GM12878 (cell line): ENCODE data around the gene CALN1. TPM values are rescaled to one million over a fixed set of nuclear protein-coding genes. Genes with fewer than 3 reads are reported as not detected.

Source experiments
- ATAC-seq: fragments of 200-7000 bp; cut with Tn5 transposase; 3 replicates; pipeline ENCODE4 v1.9.1; 2020; ENCODE audit warnings: mild to moderate bottlenecking, moderate library complexity
- BruUV-seq: library from RNA; stranded (reverse); fragments of 400-500 nt; replicated peaks from 2 replicates; lab custom pipeline; 2021; lab: Mats Ljungman, UMichigan
- CTCF ChIA-PET: fragments of 300-600 bp; sonication (Branson Sonifier 250); formaldehyde crosslinking; extraction: SDS; loops from one replicate; lab custom pipeline; 2021; ENCODE audit warnings: inconsistent platforms; lab: Yijun Ruan, JAX
- POLR2A ChIA-PET: fragments of 350-600 bp; formaldehyde crosslinking; extraction: SDS; loops from one replicate; lab custom pipeline; 2021; ENCODE audit warnings: inconsistent platforms; lab: Charles Lee
- RAD21 ChIA-PET: fragments of 300-600 bp; sonication (Branson Sonifier 250); formaldehyde crosslinking; loops from one replicate; lab custom pipeline; 2023; ENCODE audit warnings: antibody characterized with exemption; ENCODE audit not compliant: unreplicated experiment; lab: Charles Lee
- SMC1A ChIA-PET: fragments of 300-600 bp; sonication (Branson Sonifier 250); formaldehyde crosslinking; loops from one replicate; lab custom pipeline; 2023; ENCODE audit not compliant: unreplicated experiment, uncharacterized antibody; lab: Charles Lee
- DNase-seq: peaks from one replicate; pipeline ENCODE4 v3.0.0-alpha.2; 2011; ENCODE audit warnings: low read depth, low spot score
- FAIRE-seq: peaks from 3 replicates; lab custom pipeline; 2011; peaks lifted over from hg19 to GRCh38; lab: Jason Lieb, UNC
- H2AFZ ChIP-seq: 2 replicates; pipeline ENCODE4 v1.6.0; 2011; ENCODE audit warnings: low read depth, low read length, control low read depth; ENCODE audit not compliant: control insufficient read depth
- H3K27ac ChIP-seq: 2 replicates; pipeline ENCODE4 v1.5.1; 2011; ENCODE audit warnings: control low read depth; ENCODE audit not compliant: control insufficient read depth, insufficient read depth
- H3K27me3 ChIP-seq, 2 experiments: replicated peaks in 1 of 2; 2 replicates each; pipeline versions ENCODE4 v1.6.0 to v1.6.1; 2011; ENCODE audit warnings: low read length in 1 of 2; ENCODE audit not compliant: control insufficient read depth in 2 of 2, insufficient read depth in 2 of 2
- H3K36me3 ChIP-seq, 2 experiments: 2 replicates each; pipeline ENCODE4 v1.5.1; 2011; ENCODE audit warnings: low read length in 1 of 2; ENCODE audit not compliant: control insufficient read depth in 2 of 2, insufficient read depth in 2 of 2
- H3K4me1 ChIP-seq: 2 replicates; pipeline ENCODE4 v1.6.1; 2011; ENCODE audit warnings: mild to moderate bottlenecking, low read length, moderate library complexity, mixed read lengths; ENCODE audit not compliant: control insufficient read depth, insufficient read depth
- H3K4me2 ChIP-seq: 2 replicates; pipeline ENCODE4 v1.6.0; 2011; ENCODE audit warnings: control low read depth; ENCODE audit not compliant: control insufficient read depth, insufficient read depth
- H3K4me3 ChIP-seq: fragments of 200-600 bp; sonication (generic); 2 replicates; pipeline ENCODE4 v1.5.1; 2016
- H3K79me2 ChIP-seq: 2 replicates; pipeline ENCODE4 v1.6.0; 2011; ENCODE audit warnings: low read length; ENCODE audit not compliant: control insufficient read depth, insufficient read depth
- H3K9ac ChIP-seq: 2 replicates; pipeline ENCODE4 v1.8.0; 2011; ENCODE audit warnings: low read length, control low read depth, mixed read lengths; ENCODE audit not compliant: control insufficient read depth, insufficient read depth
- H3K9me3 ChIP-seq: replicated peaks from 3 replicates; pipeline ENCODE4 v1.5.1; 2011; ENCODE audit warnings: mild to moderate bottlenecking, low read length; ENCODE audit not compliant: control insufficient read depth, insufficient read depth
- H4K20me1 ChIP-seq: 2 replicates; pipeline ENCODE4 v1.6.0; 2011; ENCODE audit not compliant: control insufficient read depth, insufficient read depth
- CHD2 ChIP-seq: IDR thresholded peaks from 2 replicates; pipeline ENCODE4 v1.6.1; 2011; ENCODE audit warnings: low read depth, low read length, improper control_type of control experiment, borderline replicate concordance
- IRF4 ChIP-seq: IDR thresholded peaks from 2 replicates; pipeline ENCODE4 v1.6.1; 2011; ENCODE audit warnings: low read depth, low read length
- NR2C2 ChIP-seq: IDR thresholded peaks from 2 replicates; pipeline ENCODE4 v1.6.1; 2011; ENCODE audit warnings: borderline replicate concordance, low read depth; ENCODE audit not compliant: control insufficient read depth, insufficient read length
- NRF1 ChIP-seq: conservative IDR thresholded peaks from 2 replicates; pipeline ENCODE4 v1.6.1; 2011; ENCODE audit warnings: mild to moderate bottlenecking, low read depth, low read length, improper control_type of control experiment
- POLR2AphosphoS2 ChIP-seq: IDR thresholded peaks from 2 replicates; pipeline ENCODE4 v1.6.1; 2011; ENCODE audit warnings: low read depth, mild to moderate bottlenecking, low read length, improper control_type of control experiment, moderate library complexity
- RAD21 ChIP-seq: IDR thresholded peaks from 2 replicates; pipeline ENCODE4 v1.6.1; 2011; ENCODE audit warnings: mild to moderate bottlenecking, low read depth, low read length, moderate library complexity; ENCODE audit not compliant: insufficient read depth
- WGBS: methylation state at CpG from one replicate; pipeline ENCODE4 v1.1.6; 2016; ENCODE audit warnings: low lambda C conversion rate; ENCODE audit not compliant: insufficient replicate concordance, insufficient coverage; ENCODE audit errors: missing lambda C conversion rate; 5-methylcytosine and 5-hydroxymethylcytosine counted together
- in situ Hi-C: fragments of 300-500 bp; cut with MboI; formaldehyde crosslinking; loops from 9 replicates; pipeline ENCODE4 v1.14.3; 2018; ENCODE audit warnings: mixed read lengths
- intact Hi-C: fragments of 100-400 bp; cut with micrococcal nuclease; formaldehyde crosslinking; loops from one replicate; pipeline ENCODE4 v1.14.2; 2022; ENCODE audit not compliant: unreplicated experiment
- polyA plus RNA-seq, 11 experiments: library from polyadenylated mRNA; depleted of rRNA in 4 of 11; unstranded in 6 of 11; stranded (reverse) in 5 of 11; fragments of >200 nt; fragmentation: Nextera tagmentation in 4 of 11; fragmentation: Illumina TruSeq in 1 of 11; extraction: Ambion mirVana in 4 of 11; extraction: Trizol in 1 of 11; gene quantifications; 1 replicate in 1 of 11; 2 replicates in 10 of 11; pipeline versions ENCODE4 v1.2.1 to v1.2.3, GENCODE V29; 2011 to 2016; ENCODE audit warnings: inconsistent platforms in 2 of 11, missing spikeins in 2 of 11, low read depth in 1 of 11
- total RNA-seq, 4 experiments: library from RNA; depleted of rRNA in 3 of 4; stranded (reverse); fragments of >200 nt in 3 of 4; fragmentation: Illumina TruSeq in 1 of 4; extraction: Trizol in 1 of 4; gene quantifications; 2 replicates each; pipeline versions ENCODE4 v1.2.1 to v1.2.3, GENCODE V29; 2013 to 2021
- TF ChIP-seq, protein P1 (sequence below): IDR thresholded peaks from 2 replicates; pipeline ENCODE4 v1.6.1; 2011; ENCODE audit warnings: borderline replicate concordance, low read depth, mild to moderate bottlenecking, moderate library complexity, low read length; ENCODE audit not compliant: insufficient read depth, poor library complexity, severe bottlenecking
- TF ChIP-seq, protein P2 (sequence below): fragments of 450-650 bp; IDR thresholded peaks from 2 replicates; pipeline ENCODE4 v1.6.1; 2017; ENCODE audit warnings: mild to moderate bottlenecking
- TF ChIP-seq, protein P3 (sequence below): IDR thresholded peaks from 2 replicates; pipeline ENCODE4 v1.6.1; 2012; ENCODE audit warnings: improper control_type of control experiment, low read depth, low read length; ENCODE audit not compliant: insufficient replicate concordance

CALN1 gene
- total and polyA plus RNA-seq, 10 of the 15 experiments (the other 5 are each of a cell fraction or from before 2014, with no cell fraction given) = 0.48 to 15.3 (median 1.6) TPM

DNA sequence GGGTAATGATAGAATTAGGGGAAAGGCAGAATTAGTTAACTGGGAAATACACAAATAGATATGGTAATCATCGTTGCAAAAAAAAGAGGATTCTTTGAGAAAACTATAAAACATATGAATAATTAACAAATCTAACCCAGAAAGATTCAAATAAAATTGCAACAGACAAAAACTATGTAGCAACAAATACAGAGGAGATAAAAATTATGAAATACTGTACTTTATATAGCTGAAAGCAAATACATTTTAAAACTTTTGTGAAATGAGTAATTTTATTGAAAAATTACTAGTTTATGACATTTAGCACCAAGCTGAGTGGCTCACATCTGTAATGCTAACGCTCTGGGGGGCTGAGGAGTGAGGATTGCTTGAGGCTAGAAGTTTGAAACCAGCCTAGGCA, 356.7 kb downstream of the CALN1 start:
- Histone ChIP-seq H3K79me2 (no peaks in the 10 kb centered on the region), H3K27me3 (no peaks in the 10 kb centered on the region), H3K4me3 (no peak overlapping the region), H4K20me1 (no peaks in the 10 kb centered on the region), H3K9ac (no peak overlapping the region), H3K4me1 (no peaks in the 10 kb centered on the region), H3K9me3 (no peaks in the 10 kb centered on the region; the same call in 2 of the 3 replicates), H3K27ac (no peak overlapping the region), H3K36me3 (no peaks in the 10 kb centered on the region), H2AFZ (no peak overlapping the region), H3K4me2 (no peak overlapping the region)
- ATAC-seq (no peak), DNase-seq (no peak), FAIRE-seq (no peak)
- ChIA-PET POLR2A (no interaction called here), SMC1A (no interaction called here), CTCF (no interaction called here), RAD21 (no interaction called here)
- 14% methylated on average over 2 of the region's 2 CpGs for WGBS
- TF ChIP-seq, protein P1, sequence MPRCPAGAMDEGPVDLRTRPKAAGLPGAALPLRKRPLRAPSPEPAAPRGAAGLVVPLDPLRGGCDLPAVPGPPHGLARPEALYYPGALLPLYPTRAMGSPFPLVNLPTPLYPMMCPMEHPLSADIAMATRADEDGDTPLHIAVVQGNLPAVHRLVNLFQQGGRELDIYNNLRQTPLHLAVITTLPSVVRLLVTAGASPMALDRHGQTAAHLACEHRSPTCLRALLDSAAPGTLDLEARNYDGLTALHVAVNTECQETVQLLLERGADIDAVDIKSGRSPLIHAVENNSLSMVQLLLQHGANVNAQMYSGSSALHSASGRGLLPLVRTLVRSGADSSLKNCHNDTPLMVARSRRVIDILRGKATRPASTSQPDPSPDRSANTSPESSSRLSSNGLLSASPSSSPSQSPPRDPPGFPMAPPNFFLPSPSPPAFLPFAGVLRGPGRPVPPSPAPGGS = no peak
- TF ChIP-seq POLR2AphosphoS2 (no peak), RAD21 (no peak), IRF4 (no peak), NR2C2 (no peak), NRF1 (no peak), CHD2 (no peak)
- TF ChIP-seq, protein P2, sequence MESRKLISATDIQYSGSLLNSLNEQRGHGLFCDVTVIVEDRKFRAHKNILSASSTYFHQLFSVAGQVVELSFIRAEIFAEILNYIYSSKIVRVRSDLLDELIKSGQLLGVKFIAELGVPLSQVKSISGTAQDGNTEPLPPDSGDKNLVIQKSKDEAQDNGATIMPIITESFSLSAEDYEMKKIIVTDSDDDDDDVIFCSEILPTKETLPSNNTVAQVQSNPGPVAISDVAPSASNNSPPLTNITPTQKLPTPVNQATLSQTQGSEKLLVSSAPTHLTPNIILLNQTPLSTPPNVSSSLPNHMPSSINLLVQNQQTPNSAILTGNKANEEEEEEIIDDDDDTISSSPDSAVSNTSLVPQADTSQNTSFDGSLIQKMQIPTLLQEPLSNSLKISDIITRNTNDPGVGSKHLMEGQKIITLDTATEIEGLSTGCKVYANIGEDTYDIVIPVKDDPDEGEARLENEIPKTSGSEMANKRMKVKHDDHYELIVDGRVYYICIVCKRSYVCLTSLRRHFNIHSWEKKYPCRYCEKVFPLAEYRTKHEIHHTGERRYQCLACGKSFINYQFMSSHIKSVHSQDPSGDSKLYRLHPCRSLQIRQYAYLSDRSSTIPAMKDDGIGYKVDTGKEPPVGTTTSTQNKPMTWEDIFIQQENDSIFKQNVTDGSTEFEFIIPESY = no peak
- TF ChIP-seq, protein P3, sequence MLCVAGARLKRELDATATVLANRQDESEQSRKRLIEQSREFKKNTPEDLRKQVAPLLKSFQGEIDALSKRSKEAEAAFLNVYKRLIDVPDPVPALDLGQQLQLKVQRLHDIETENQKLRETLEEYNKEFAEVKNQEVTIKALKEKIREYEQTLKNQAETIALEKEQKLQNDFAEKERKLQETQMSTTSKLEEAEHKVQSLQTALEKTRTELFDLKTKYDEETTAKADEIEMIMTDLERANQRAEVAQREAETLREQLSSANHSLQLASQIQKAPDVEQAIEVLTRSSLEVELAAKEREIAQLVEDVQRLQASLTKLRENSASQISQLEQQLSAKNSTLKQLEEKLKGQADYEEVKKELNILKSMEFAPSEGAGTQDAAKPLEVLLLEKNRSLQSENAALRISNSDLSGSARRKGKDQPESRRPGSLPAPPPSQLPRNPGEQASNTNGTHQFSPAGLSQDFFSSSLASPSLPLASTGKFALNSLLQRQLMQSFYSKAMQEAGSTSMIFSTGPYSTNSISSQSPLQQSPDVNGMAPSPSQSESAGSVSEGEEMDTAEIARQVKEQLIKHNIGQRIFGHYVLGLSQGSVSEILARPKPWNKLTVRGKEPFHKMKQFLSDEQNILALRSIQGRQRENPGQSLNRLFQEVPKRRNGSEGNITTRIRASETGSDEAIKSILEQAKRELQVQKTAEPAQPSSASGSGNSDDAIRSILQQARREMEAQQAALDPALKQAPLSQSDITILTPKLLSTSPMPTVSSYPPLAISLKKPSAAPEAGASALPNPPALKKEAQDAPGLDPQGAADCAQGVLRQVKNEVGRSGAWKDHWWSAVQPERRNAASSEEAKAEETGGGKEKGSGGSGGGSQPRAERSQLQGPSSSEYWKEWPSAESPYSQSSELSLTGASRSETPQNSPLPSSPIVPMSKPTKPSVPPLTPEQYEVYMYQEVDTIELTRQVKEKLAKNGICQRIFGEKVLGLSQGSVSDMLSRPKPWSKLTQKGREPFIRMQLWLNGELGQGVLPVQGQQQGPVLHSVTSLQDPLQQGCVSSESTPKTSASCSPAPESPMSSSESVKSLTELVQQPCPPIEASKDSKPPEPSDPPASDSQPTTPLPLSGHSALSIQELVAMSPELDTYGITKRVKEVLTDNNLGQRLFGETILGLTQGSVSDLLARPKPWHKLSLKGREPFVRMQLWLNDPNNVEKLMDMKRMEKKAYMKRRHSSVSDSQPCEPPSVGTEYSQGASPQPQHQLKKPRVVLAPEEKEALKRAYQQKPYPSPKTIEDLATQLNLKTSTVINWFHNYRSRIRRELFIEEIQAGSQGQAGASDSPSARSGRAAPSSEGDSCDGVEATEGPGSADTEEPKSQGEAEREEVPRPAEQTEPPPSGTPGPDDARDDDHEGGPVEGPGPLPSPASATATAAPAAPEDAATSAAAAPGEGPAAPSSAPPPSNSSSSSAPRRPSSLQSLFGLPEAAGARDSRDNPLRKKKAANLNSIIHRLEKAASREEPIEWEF = no peak
- BruUV-seq = no TSS peak
- in situ Hi-C loops (no loop called here), intact Hi-C loops (no loop called here)
